ENCODE data around the gene SKAP2. TPM values are rescaled to one million over a fixed set of nuclear protein-coding genes. Genes with fewer than 3 reads are reported as not detected.

SKAP2 gene
- polyA plus RNA-seq, 2 donors: 6.4 to 8.1 TPM

Other genes with a start within 250 kb of the SKAP2 start
- gene HOXA1, start 231.4 kb upstream of the SKAP2 start, polyA plus RNA-seq: 1 to 10 TPM; 1.5 to 2.1 TPM
- gene HOXA2, start 238.1 kb upstream of the SKAP2 start, polyA plus RNA-seq: 1 to 10 TPM; 1.8 to 2.3 TPM

Measured in esophagus (tissue), 2 donors.